AG08396 (cell line): Measurements from ENCODE around the gene FUS.
A peak's percentile ranks its signal among the peaks of the same experiment; 100 is the strongest.
"Not testable (repeated sequence)": the region's sequence is repeated elsewhere in the genome, so short reads cannot be mapped to it uniquely, and the experiment has no call there.

Experiments used
- DNase-seq: peaks from one replicate; pipeline ENCODE4 v3.0.0; 2012; ENCODE audit warnings: low spot score, mixed read lengths

FUS gene

DNA sequence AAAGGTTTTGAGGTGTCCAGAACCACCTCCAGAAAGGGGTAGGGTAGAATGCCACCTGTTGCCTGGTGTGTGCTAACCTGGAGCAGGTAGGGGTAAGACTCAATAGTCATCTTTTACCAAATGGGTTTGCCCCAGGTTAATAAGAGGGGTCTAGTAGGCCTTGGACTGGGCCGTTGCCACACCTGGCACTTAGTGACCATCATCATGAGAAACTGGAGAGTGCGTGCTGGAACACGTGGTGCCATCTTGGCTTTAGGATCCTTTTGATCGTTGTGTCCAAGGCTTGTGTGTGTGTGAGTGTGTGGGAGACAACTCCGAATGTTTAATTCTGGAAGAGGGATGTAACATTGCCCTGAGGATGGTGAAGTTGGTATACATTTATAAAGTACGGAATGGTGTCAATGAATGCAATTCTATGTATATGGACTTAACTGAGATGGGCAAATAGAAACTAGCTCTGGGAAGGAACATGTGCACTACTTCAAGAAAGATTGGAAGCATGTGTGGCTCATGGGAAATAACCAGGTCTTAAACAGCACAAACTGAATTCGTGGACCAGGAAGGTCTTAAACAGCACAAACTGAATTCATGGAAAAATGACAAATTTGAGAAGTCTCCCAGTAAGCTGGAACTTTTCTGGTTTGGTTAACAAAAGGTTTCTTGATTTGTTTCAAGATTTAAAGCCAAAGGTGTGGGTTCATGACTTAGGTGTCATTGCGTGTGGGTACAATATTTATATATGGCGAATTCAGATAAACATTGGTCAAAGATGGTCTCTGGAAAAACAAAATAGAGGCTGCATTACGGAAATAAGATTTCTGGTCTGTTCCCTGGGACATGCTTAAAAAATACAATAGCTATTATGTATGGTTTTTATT, 7.2 kb downstream of the FUS start:
- DNase-seq, result no peak

- DNase-seq, result no peak
Measured at GRCh38 chr16:31187808-31188189, 7.9 kb downstream of the FUS start.

GRCh38 chr16:31188450-31189411, 8.8 kb downstream of the FUS start:
- DNase-seq, result no peak

DNA sequence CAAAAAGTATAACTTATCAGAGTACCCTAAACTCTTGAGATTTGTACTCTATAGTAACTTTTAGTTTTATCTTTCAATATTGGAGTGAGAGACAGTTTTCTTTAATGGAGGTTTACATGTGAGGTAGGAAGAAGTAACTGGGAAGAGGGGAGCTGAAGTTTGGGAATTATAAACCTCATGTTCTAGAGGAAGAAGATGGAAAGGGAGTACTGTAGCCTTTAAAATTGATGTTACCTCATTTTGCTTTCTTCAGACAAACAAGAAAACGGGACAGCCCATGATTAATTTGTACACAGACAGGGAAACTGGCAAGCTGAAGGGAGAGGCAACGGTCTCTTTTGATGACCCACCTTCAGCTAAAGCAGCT, 9.5 kb downstream of the FUS start:
- DNase-seq, result no peak

DNA sequence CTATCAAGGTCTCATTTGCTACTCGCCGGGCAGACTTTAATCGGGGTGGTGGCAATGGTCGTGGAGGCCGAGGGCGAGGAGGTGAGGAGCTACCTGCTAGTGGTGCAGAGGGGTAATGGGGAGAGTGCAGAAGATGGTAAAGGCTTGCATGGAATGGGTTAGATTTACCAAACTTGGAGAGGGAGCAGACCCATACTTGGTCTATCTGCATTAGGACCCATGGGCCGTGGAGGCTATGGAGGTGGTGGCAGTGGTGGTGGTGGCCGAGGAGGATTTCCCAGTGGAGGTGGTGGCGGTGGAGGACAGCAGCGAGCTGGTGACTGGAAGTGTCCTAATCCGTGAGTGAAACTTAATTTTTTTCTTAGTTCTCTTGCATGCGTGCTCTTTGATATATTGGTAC, 10.1 kb downstream of the FUS start:
- no peak for DNase-seq

GRCh38 chr16:31190818-31191444, 11.0 kb downstream of the FUS start:
- no peak for DNase-seq

- DNase-seq, result no peak
Measured at GRCh38 chr16:31191697-31192428, 11.9 kb downstream of the FUS start.

DNA sequence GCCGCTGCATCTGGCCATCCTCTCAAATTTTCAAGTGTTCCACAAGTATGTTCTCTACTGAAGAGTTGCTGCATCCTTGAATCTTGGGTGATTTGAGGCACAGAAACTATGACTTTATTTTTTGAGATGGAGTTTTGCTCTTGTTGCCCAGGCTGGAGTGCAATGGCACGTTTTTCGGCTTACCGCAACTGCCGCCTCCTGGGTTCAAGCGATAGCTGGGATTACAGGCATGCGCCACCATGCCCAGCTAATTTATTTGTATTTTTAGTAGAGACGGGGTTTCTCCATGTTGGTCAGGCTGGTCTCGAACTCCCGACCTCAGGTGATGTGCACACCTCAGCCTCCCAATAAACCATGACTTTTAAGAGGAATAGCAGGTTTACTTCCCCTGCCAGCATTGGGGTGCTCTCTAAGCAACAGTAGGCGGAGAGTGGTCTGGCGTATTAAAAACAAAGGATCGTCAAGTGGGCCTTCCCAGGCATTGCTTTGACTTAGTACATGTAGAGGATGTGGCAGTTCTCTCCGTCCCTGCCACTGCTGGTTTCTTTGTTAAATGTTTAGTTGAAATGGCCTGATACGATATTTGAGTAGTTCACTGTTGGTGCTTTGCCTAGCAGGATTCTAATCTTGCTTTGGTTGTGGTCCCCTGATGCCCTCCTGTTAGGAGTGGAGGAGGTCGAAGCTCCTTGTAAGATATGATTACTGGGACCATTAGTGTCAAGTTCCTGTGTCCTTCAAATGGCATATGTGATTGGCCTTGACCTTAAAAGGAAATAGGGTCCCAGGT, 13.1 kb downstream of the FUS start:
- no peak for DNase-seq

GRCh38 chr16:31193874-31194273, 13.9 kb downstream of the FUS start:
- DNase-seq, result no peak

DNA sequence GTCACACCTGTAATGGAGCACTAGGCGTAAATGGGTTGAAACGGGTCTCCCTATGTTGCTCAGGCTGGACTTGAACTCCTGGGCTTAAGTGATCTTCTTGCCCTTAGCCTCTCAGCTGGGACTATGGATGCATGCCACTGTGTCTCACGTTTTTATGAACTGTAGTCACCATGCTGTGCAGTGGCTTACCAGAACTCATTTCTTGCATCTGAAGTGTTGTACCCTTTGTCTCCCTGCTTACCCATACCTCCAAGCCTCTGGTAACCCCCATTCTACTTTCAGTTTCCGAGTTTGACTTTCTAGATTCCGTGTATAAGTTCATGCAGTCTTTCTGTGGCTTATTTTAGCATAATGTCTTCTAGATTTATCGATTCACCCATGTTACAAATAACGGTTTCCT, 15.0 kb downstream of the FUS start:
- DNase-seq, result no peak

DNA sequence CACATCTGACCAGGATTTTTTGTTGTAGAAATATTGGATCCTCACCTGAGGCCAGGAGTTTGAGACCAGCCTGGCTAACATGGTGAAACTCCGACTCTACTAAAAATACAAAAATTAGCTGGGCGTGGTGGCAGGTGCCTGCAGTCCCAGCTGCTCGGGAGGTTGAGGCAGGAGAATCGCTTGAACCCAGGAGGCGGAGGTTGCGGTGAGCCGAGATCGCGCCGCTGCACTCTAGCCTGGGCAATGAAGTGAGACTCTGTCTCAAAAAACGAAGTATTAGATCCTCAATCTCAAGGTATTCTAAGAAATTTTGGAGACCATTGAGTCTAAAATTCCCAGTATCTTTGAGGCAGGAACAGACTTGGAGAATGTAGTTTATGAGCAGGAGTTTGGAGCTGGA, 15.9 kb downstream of the FUS start:
- DNase-seq, result not testable (repeated sequence)

DNA sequence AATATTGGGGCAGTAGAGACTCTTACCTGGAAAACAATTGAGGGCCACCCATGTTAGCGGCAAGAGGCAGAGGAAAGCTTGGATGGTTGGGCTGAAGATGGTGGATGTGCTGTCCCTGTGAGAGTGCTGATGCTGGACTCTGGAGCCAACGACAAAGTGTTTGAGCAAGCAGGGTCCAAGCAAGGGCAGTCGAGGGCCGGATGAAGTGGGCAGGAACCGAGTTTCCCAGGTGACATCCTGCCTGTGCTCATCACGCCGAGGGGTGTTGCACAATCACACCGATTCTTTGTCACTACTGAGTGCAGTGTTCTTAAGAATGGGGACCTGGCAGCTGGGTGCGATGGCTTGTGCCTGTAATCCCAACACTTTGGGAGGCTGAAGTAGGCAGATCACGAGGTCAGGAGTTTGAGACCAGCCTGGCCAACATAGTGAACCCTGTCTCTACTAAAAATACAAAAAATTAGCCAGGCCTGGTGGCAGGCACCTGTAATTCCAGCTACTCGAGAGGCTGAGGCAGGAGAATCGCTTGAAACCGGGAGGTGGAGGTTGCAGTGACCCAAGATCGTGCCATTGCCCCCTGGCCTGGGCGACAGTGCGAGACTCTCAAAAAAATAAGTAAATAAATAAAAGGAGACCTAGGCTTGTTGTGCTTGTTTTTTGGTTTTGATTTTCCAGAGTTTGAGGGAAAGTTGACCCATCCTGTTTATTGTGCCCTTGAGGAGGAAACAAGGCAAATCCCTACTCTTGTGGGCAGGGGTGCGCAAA, 16.6 kb downstream of the FUS start:
- no peak for DNase-seq

- DNase-seq, result no peak
Measured at GRCh38 chr16:31198207-31198882, 18.4 kb downstream of the FUS start.

DNA sequence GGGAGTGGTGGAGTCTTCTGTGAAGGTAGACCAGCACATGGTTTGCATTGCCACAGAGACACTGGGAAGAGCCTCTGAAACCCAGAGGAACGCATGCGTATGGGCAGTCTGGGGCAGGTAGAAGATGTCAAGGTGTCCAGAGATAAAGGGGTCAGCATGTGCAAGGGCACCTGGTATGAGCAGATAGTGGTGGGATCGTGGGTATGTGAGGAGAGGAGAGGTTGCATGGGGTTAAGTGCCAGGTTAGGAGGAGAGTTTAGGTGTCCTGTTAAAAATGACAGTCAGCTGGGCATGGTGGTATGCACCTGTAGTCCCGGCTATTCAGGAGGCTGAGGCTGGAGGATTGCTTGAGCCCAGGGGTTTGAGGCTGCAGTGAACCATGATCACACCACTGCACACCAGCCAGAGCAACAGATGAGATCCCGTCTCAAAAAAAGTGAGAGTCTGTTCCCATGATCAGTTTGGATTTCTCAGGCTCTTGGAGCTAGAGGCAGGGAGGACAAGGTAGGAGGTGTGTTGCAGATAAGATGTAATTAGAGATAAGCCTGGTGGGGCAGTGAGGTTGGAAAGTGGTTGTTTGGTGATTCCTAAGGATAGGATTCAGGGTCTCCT, 19.6 kb downstream of the FUS start:
- DNase-seq, result no peak

DNA sequence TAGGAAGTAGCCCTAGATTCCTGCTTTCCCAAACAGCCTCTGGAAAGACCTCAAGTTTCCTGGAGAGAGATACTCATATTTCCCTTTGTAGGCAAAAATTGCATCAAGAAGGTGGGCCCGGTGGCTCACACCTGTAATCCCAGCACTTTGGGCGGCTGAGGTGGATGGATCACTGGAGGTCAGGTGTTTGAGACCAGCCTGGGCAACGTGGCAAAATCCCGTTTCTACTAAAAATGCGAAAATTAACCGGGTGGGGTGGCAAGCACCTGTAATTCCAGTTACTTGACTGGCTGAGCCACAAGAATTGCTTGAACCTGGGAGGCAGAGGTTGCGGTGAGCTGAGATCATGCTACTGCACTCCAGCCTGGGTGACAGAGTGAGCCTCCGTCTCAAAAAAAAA, 20.2 kb downstream of the FUS start:
- not testable (repeated sequence) for DNase-seq

DNA sequence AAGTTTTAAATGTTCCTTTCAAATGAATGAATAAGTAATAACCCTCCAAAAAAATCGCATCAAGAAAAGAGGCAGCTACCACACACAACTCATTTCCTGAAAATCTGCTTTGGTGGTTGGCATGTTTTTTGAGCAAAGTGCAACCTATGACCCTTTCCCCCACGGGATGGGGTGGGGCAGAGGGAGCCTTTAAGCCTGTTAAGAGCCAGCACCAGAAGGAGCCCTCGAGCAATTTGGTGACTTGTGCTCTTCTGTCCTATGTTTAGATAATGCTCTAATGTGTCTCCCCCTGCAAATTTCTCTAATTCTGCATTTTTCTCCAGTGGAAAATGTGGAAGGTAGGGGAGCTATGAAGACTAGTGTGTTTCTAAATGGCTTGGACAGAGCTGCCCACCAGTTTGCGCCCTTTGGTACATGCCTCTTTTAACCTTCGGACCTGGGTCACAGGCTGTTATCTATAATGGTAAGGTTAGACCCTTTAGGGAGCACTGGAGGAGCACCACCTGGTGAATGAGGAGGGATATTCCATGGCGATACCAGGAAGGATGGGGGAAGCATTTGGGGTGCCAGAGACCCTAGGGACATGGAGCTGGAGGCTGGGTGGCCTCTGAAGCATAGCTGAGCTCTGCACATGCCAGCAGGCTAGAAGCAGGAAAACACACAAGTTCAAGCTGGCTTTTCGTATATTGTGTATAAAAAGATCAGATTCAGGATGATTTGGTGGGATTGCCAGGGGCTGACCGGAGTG, 21.1 kb downstream of the FUS start:
- peak; percentile 45 for DNase-seq

DNA sequence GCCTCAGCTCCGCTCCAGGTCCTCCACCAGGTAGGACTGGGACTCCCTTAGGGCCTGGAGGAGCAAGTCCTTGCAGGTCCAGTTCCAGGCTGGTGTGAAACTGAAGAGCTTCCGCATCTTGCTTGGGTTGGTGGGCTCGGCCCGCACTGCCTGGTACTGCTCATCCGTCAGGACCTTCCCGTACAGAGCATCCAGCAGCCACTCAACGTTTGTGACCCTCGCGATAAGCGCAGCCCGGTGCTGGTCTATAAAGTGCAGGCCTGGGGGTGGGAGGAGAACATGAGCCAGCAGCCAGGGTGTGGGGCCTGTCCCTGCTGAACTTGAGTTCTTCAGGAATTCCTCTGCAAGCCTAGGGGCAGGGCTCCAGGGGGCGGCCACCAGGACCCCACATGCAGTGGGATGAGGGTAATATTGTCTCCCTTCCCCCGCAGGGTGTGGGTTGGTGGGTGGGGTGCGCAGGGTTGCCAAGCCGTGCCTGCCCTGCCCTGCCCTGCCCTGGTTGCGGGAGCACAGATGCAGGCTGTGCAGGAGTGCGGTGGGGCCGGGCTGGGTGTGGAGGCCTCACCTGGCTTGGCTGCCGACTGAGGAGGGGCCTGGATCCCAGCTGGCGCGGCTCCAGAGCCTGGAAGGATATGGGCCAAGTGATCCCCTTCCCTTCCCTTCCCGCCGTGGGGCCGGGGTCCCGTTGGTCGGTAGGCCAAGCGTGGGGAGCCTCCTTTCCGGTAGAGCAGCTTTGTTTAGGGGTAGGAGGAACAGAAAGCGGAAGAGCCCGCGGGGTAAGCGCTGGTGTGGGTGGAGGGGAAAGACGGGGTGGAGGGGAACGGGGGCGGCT, 21.9 kb downstream of the FUS start:
- DNase-seq, result peak; percentile 50
